Measurements from ENCODE around the gene PPP2R3C.

GRCh38 chr14:35164849-35165248 is 43.1 kb upstream of the PPP2R3C start:
- no peak for TF ChIP-seq CTCF (conservative IDR thresholded peaks at IDR 0.05; ENCODE audit: low read depth in 2 of 2)
- no peak for TF ChIP-seq POLR2AphosphoS5 (IDR thresholded peaks at IDR 0.05; ENCODE audit: low read depth)
- no peak for TF ChIP-seq ZNF114 (CRISPR knock-in tag; IDR thresholded peaks at IDR 0.05)
- TF ChIP-seq EZH2 (IDR thresholded peaks at IDR 0.05; ENCODE audit: low read depth, unreplicated experiment): no peak
- TF ChIP-seq REST (IDR thresholded peaks at IDR 0.05; ENCODE audit: unreplicated experiment): no peak
- no peak for TF ChIP-seq CREB1 (CRISPR knock-in tag; IDR thresholded peaks at IDR 0.05; ENCODE audit: low read depth)
- no peak for TF ChIP-seq JUNB (IDR thresholded peaks at IDR 0.05; ENCODE audit: unreplicated experiment)
- no peak for TF ChIP-seq EZH2phosphoT487 (IDR thresholded peaks at IDR 0.05; ENCODE audit: unreplicated experiment)
